GM21381 (cell line): ENCODE data around the gene RNF227.
"Not testable (repeated sequence)": the region's sequence is repeated elsewhere in the genome, so short reads cannot be mapped to it uniquely, and the experiment has no call there.

Experiments
- ATAC-seq: cut with Tn5 transposase; IDR thresholded peaks from one replicate; pipeline ENCODE4 v1.9.1; 2021; ENCODE audit warnings: mild to moderate bottlenecking, moderate library complexity; ENCODE audit not compliant: unreplicated experiment

The RNF227 gene

GRCh38 chr17:7915611-7916384, at the start of gene RNF227:
RNF227 (minus strand) TSS chr17:7916289; CDS start chr17:7916195, 94 bp downstream.
- peak; percentile 68 for ATAC-seq

DNA sequence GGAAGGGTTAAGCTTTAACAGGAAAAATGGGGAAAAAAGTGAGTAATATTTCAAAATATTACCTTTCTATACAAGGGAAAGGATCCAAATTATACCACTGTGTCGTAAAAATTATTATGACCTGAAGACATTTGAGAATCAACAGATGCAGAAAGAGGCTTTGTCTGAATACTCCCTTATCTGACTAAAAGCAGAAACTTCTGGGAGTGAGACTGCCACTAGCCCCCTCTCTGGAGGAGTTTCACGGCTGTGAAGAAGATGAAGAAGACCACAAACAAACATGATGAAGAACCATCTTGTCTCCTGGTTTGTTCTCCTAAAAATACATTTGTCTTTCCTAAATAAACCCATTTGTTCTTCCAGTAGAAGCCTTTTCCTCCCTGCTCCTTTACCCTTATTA, 45.3 kb upstream of the RNF227 start:
- ATAC-seq, result no peak

GRCh38 chr17:7959503-7960253, 43.6 kb upstream of the RNF227 start:
- ATAC-seq, result no peak

- no peak for ATAC-seq
These were observed 40.3 kb upstream of the RNF227 start for GRCh38 chr17:7956228-7956965.

- ATAC-seq, result no peak
These were observed 39.5 kb upstream of the RNF227 start for GRCh38 chr17:7955414-7956227.

DNA sequence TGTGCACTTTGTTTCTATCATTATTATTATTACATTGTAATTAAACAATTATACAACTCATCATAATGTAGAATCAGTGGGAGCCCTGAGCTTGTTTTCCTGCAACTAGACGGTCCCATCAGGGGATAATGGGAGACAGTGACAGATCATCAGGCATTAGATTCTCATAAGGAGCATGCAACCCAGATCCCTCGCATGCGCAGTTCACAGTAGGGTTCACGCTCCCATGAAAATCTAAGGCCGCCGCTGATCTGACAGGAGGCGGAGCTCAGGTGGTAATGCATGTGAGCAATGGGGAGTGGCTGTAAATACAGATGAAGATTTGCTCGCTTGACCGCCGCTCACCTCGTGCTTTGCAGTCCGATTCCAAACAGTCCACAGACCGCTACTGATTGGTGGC, 37.2 kb upstream of the RNF227 start:
- ATAC-seq, result not testable (repeated sequence)

DNA sequence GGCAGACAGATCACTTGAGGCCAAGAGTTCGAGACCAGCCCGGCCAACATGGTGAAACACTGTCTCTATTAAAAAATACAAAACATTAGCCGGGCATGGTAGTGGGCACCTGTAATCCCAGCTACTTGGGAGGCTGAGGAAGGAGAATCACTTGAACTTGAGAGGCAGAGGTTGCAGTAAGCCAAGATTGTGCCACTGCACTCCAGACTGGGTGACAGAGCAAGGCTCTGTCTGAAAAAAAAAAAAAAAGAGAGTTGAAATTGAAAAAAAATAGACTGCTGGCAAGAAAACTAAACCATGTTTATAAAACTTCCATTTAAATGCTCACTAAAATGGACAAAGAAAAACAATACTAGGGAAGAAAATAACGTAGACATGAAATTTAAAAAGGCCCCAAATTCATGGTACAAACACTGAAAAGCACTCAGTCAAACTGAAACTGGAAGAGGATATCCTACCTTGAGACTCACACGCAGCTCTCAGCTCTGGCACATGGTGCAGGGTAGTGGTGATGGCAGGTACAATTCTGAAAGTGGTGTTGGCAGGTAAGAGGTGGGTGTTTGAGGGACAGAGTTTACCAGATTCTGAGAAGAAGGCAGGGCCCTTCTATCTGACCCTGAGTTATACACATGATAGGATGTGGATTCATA, 35.2 kb upstream of the RNF227 start:
- peak; percentile 72 for ATAC-seq

DNA sequence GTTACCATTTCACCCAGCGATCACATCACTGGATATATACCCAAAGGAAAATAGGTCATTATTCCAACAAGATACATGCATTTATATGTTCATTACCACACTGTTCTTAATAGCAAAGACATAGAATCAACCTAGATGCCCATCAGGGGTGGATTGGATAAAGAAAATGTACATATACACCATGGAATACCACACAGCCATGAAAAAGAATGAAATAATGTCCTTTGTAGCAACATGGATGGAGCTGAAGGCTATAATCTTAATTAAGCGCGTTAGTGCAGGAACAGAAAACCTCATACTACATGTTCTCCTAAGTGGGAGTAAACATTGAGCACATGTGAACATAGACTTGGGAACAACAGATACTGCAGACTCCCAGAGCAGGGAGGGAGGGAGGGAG, 34.5 kb upstream of the RNF227 start:
- ATAC-seq, result no peak

GRCh38 chr17:7947651-7948050, 31.6 kb upstream of the RNF227 start:
- ATAC-seq, result no peak

DNA sequence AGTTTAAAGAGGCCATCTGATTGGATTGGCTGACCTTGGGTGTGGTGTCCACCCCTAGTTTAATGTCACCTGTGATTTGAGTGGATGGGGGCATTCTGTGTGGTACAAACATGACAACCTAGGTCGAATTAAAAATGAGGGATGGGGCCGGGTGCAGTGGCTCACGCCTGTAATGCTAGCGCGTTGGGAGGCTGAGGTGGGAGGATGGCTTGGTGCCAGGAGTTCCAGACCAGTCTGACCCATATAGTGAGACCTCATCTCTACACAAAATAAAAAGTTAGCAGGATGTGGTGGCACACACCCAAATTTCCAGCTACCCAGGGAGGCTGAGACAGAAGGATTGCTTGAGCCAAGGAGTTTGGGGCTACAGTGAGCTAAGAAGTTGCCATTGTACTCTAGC, 30.4 kb upstream of the RNF227 start:
- no peak for ATAC-seq

GRCh38 chr17:7945651-7946050, 29.6 kb upstream of the RNF227 start:
- ATAC-seq, result no peak

DNA sequence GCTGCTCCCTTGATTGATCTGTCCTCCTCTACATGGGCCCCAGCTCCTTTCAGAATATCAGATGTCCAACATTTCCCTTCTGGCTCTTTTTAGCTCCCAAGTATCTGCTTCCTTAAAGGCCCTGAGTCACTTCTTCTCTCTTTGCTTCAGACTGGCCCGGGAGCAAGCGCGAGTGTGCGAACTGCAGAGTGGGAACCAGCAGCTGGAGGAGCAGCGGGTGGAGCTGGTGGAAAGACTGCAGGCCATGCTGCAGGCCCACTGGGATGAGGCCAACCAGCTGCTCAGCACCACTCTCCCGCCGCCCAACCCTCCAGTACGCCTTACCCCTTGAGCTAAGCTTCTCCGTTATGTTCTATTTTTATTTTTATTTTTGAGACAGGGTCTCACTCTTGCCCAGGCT, 28.2 kb upstream of the RNF227 start:
- no peak for ATAC-seq

GRCh38 chr17:7943291-7943690, 27.2 kb upstream of the RNF227 start:
- no peak for ATAC-seq

DNA sequence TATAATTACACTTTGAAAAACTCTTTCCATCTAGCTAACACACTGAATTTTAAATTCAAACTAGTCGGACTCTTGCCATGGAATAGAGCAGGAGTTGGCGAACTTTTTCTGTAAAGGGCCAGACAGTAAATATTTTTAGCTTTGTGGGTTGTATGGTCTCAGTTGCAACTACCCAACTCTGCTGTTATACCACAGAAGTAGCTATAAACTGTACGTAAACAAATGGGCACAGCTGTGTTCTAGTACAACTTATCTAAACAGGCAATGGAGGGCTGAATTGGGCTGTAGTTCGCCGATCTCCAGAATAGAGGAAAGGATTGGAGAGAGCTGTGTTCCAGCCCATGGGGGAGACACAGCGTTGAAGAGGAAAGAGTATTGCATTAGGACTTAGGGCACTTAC, 24.7 kb upstream of the RNF227 start:
- no peak for ATAC-seq

DNA sequence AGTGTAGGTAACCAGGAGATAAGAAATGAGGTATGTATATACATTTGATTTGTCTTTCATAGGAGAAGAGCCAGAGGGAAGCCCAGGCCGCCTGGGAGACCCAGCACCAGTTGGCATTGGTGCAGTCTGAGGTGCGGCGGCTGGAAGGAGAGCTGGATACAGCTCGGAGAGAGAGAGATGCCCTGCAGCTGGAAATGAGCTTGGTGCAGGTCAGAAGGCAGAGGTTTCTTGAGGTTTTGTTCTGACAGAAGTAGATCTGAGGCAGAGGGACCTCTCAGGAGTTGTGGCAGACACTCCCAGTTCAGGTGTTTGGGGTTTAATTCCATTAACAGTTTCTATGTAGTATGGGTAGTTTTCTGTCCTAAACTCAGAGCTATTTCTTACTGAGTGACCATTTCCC, 23.9 kb upstream of the RNF227 start:
- ATAC-seq, result no peak

- ATAC-seq, result no peak
These were observed 19.8 kb upstream of the RNF227 start for GRCh38 chr17:7935859-7936258.

DNA sequence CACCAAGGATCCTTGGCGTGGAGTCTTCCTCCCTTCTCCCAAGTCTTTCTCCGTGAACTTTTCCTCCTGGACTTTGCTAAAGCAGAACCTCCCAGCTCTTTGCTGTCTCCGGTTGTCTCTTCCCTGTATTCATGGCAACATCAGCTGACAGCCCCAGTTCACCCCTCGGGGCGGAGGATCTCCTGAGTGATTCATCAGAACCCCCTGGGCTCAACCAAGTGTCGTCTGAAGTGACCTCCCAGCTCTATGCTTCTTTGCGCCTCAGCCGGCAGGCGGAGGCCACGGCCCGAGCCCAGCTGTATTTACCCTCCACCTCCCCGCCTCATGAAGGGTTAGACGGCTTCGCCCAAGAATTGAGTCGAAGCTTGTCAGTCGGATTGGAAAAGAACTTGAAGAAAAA, 16.9 kb upstream of the RNF227 start:
- ATAC-seq, result no peak

DNA sequence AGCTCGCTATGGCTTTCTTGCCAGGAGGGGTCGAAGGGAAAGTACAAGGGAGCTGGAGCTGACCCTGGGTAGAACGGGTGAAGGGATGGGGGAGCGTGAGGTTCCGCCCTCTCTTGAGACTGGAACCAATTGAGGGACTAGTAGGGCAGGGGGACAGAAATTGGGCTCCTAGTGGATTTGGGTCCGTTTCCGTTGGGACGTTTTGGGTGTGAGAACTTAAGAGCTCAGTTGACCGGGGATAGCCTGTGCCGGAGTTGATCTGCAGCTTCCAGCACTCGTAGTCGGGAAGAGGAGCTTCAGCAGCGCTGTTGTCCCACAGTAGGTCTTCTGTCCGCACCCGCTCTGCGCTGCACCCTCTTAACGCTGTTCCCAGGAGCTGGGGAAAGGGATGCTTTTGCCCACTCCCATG, 16.4 kb upstream of the RNF227 start:
- ATAC-seq, result no peak

DNA sequence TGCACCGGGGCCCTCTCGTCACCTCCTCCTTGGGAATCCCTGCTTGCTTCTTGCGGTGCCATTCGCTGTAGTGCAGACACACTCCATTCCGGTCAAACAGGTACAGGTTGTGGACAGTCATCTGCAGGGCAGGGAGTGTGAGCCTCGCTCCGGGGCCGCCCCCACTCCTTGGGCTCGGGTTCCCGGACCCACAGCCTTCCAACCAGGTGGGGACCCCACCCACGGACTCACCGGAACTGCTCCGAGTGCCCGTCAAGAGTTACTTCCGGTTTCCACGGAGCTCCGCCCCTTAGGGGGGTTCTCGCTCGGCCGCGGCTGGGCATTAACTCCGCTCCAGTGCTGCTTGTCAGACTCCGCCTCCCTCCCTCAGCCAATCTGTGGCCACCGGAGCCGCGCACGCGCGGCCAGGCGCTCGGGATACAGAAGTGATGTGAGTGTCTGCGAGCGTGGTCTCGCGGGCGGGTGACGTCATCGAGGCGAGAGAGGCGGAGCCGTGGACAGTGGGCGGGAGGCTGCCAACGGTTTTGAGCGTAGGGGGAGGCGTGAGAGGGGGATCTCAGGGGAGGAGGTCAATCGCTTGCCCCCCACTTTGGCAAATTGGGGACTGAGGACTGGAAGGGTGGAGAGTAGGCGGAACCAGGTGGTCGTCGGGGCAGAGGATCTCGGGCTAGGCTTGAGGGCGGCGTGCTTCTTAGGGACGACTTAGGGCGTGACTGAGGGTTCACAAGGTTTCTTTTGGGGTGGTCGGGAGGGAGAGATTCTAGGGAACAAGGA, 15.8 kb upstream of the RNF227 start, which contains the start of the genes CNTROB and TRAPPC1:
Gene CNTROB (plus strand): TSS at position 498 of the 774 bp plus-strand sequence. CDS start 874 bp downstream, outside the sequence.
Gene TRAPPC1 (minus strand): TSS at position 238 of the 774 bp plus-strand sequence. CDS start 117 bp downstream, at position 121.
- peak; percentile 90 for ATAC-seq
